Thoracic aorta (tissue), 2 donors: ENCODE measurements around the gene UGT1A8. TPM values are rescaled to one million over a fixed set of nuclear protein-coding genes. Genes with fewer than 3 reads are reported as not detected.

ENCODE experiments used
- ATAC-seq: fragments of 150-250 bp; one replicate; pipeline ENCODE4 v1.8.0; 2017; ENCODE audit warnings: low read depth; ENCODE audit not compliant: insufficient number of reproducible peaks, low FRiP score
- DNase-seq: peaks from one replicate; pipeline ENCODE4 v3.0.0-alpha.2; 2020; ENCODE audit warnings: low spot score
- H3K27ac ChIP-seq, 2 donors: fragments of 200-600 bp; sonication (generic); 1 replicate in 1 of 2; 2 replicates in 1 of 2; pipeline ENCODE4 v1.5.1; 2016; ENCODE audit warnings: mild to moderate bottlenecking in 2 of 2, moderate library complexity in 2 of 2
- H3K27me3 ChIP-seq: fragments of 200-600 bp; sonication (generic); replicated peaks from 2 replicates; pipeline ENCODE4 v1.6.0; 2016; ENCODE audit warnings: mild to moderate bottlenecking; ENCODE audit not compliant: insufficient read depth
- H3K36me3 ChIP-seq: fragments of 200-600 bp; sonication (generic); one replicate; pipeline ENCODE4 v1.5.1; 2016
- H3K4me1 ChIP-seq, 2 donors: fragments of 200-600 bp; sonication (generic); 1 replicate in 1 of 2; 2 replicates in 1 of 2; pipeline versions ENCODE4 v1.5.1 to v1.6.0; 2016; ENCODE audit warnings: low read depth in 2 of 2, mild to moderate bottlenecking in 1 of 2; ENCODE audit not compliant: control insufficient read depth in 1 of 2
- H3K4me3 ChIP-seq: fragments of 200-600 bp; sonication (generic); 2 replicates; pipeline ENCODE4 v1.5.1; 2016; ENCODE audit warnings: mild to moderate bottlenecking
- H3K9me3 ChIP-seq: fragments of 200-600 bp; sonication (generic); 2 replicates; pipeline ENCODE4 v1.5.1; 2016
- total RNA-seq, 2 donors: library from RNA; depleted of rRNA; stranded (reverse); fragments of >200 nt; gene quantifications; one replicate each; pipeline versions ENCODE4 v1.1.0 to v1.2.3, GENCODE V29; 2016
- TF ChIP-seq, protein P1 (sequence below): fragments of 200-600 bp; sonication (generic); IDR thresholded peaks from one replicate; pipeline ENCODE4 v1.5.1; 2019; ENCODE audit warnings: antibody characterized with exemption

UGT1A8 gene
- total RNA-seq, 2 donors from 2014 or later: not detected

DNA sequence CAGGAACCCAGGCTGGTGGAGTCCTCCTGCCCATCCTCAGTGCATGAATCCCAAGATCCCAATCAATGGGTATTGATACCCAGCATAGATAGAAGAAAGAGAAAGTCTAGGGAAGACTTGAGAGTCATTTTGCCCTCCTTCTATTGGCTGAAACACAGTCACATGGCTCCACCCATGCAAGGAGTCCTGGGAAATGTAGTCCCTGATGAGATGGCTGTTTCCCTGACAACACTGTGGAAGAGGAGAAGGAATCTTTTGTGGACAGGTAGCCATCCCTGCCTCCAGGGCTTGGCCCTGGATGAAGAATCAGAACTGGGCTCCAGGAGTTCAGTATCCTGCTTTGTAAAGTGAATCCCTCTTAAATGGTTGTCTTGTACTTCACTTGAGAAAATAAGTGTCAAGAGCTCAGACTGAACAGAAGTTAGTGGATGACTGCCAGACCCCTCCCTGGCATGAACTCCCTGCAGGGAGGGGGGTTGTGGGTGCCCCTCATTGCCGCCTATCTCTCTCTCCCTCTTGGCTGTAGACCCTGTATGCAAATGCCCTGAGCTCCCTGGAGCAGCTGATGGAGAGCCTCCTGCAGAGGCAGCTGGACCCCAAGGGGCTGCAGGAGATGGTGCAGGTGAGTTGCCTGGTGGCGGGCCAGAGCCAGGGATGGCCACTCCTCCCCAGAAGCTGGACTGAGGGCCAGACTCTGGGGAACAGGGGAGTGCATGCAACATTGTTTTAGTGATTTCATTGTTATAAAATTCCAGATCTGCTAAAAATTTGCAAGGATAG is 196.8 kb downstream of the UGT1A8 start:
- ATAC-seq: no peak
- Histone ChIP-seq H3K9me3 (no peaks in the 10 kb centered on the region), H3K27ac (no peak overlapping the region), H3K27me3 (no peaks in the 10 kb centered on the region), H3K36me3 (no peaks in the 10 kb centered on the region), H3K4me3 (no peak overlapping the region), H3K4me1 (no peaks in the 10 kb centered on the region)
- no peak for DNase-seq
- TF ChIP-seq, protein P1, sequence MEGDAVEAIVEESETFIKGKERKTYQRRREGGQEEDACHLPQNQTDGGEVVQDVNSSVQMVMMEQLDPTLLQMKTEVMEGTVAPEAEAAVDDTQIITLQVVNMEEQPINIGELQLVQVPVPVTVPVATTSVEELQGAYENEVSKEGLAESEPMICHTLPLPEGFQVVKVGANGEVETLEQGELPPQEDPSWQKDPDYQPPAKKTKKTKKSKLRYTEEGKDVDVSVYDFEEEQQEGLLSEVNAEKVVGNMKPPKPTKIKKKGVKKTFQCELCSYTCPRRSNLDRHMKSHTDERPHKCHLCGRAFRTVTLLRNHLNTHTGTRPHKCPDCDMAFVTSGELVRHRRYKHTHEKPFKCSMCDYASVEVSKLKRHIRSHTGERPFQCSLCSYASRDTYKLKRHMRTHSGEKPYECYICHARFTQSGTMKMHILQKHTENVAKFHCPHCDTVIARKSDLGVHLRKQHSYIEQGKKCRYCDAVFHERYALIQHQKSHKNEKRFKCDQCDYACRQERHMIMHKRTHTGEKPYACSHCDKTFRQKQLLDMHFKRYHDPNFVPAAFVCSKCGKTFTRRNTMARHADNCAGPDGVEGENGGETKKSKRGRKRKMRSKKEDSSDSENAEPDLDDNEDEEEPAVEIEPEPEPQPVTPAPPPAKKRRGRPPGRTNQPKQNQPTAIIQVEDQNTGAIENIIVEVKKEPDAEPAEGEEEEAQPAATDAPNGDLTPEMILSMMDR: no peak

DNA sequence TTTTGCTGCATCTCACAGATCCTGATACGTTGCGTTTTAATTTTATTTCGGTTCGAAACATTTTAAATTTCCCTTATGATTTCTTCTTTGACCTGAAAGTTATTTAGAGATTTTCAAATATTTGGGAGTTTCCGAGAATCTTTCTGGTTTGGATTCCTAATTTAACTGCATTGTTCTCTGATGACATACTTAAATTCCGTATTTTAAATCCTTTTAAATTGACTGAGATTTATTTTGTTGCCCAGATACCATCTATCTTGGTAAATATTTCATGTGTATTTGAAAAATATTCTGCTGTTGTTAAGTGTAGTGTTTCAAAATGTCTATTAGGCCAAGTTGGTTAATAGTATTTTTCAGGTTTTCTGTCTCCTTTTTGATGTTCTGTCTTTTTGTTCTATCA is 198.4 kb downstream of the UGT1A8 start:
- no peak overlapping the region for H3K27ac ChIP-seq
- H3K4me3 ChIP-seq: no peak overlapping the region
- no peaks in the 10 kb centered on the region for H3K4me1 ChIP-seq

DNA sequence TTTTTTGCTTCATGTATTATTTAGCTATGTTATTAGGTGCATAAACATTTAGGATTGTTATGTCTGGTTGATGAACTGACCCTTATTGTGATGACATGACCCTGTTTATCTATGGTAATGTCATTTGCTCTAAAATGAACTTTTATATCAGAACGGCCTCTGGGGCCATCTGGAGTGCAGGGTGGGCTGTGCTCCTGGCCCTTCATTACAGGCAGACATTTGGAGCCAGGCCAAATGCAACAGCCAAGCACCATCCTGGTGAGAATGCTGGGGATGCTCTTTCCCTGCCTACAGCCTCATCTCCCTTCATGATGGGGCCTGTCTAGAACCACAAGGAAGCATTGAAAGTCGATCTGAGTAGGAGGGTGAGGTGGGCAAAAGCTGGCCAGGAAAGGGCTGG is 198.9 kb downstream of the UGT1A8 start:
- DNase-seq (no peak), ATAC-seq (no peak)
- Histone ChIP-seq H3K27ac (no peak overlapping the region), H3K36me3 (no peaks in the 10 kb centered on the region), H3K9me3 (no peaks in the 10 kb centered on the region), H3K27me3 (no peaks in the 10 kb centered on the region), H3K4me1 (no peaks in the 10 kb centered on the region), H3K4me3 (no peak overlapping the region)
- TF ChIP-seq, protein P1: no peak

More for the DNA sequence above, 198.4 kb downstream of the UGT1A8 start:
- TF ChIP-seq, protein P1: no peak
- no peaks in the 10 kb centered on the region for H3K36me3 ChIP-seq
- H3K27me3 ChIP-seq: no peaks in the 10 kb centered on the region
- DNase-seq (no peak), ATAC-seq (no peak)
- H3K9me3 ChIP-seq: no peaks in the 10 kb centered on the region

DNA sequence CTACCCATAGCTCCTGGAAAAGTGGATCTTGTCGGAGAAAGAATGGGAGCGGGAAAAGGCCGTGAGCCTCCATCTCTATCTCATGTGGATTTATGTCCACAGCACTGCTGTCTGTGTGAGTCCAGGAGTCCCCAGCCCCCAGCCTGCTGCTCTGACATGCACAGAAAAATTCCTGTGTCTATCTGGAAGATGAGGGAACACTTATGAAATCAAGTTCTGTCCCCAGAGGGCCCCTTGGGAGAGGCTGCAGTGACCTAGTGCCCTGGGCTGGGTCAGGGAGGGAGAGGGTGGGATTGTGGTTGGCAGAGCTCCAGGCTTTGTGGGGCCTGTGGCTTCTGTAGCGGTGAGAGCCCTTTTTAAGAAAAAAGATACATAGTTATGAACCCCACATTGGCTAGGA is 199.3 kb downstream of the UGT1A8 start:
- no peak overlapping the region for H3K4me3 ChIP-seq
- no peak overlapping the region for H3K27ac ChIP-seq
- H3K27me3 ChIP-seq: no peaks in the 10 kb centered on the region
- TF ChIP-seq, protein P1: no peak
- H3K36me3 ChIP-seq: no peaks in the 10 kb centered on the region
- ATAC-seq (no peak), DNase-seq (no peak)
- H3K9me3 ChIP-seq: no peaks in the 10 kb centered on the region
- no peaks in the 10 kb centered on the region for H3K4me1 ChIP-seq

DNA sequence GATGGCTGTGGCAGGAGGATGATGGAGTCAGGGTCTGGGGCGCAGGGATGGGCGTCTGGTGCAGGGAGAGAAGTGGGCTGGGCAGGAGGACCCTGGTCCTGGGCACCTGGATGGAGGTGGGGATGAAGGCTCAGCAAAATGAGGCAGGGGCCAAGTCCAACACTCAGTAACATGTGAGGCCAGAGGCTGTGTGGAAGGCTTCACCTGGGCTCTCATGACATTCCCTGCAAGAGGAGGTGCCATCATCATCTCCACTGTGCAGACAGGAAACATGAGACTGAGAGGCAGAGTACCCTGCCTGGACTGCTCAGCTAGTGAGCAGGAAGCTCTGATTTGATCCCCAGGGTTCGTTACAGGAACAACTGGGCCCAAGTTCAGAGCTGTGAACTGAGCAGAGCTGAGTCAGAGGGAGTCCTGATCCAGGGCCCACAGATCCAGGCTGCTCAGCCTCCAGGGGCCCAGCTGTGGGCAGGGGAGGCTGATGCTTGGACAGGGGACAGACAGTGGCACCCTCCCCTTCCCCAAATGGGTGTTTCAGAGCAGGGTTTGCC is 200.0 kb downstream of the UGT1A8 start:
- Histone ChIP-seq H3K36me3 (no peaks in the 10 kb centered on the region), H3K27me3 (no peaks in the 10 kb centered on the region), H3K9me3 (no peaks in the 10 kb centered on the region), H3K4me3 (no peak overlapping the region), H3K4me1 (no peaks in the 10 kb centered on the region), H3K27ac (no peak overlapping the region)
- TF ChIP-seq, protein P1: no peak
- DNase-seq (no peak), ATAC-seq (no peak)
